Stimulated activated CD8-positive, alpha-beta memory T cell treated with anti-CD3 and anti-CD28 coated beads, Interleukin-15, amount 100 ng/mL, for 24 hours (primary cell): ENCODE results near the gene FAM227B.
"Not testable (repeated sequence)": the region's sequence is repeated elsewhere in the genome, so short reads cannot be mapped to it uniquely, and the experiment has no call there.

ENCODE experiments used
- DNase-seq: peaks from one replicate; pipeline ENCODE4 v3.0.0-alpha.2; 2020; ENCODE audit warnings: low read depth

The FAM227B gene

GRCh38 chr15:49436751-49437150 lies 183.9 kb downstream of the FAM227B start:
- DNase-seq, result no peak

GRCh38 chr15:49435174-49435573 lies 185.4 kb downstream of the FAM227B start:
- DNase-seq, result no peak

- no peak for DNase-seq
These were observed 190.6 kb downstream of the FAM227B start for GRCh38 chr15:49430046-49430445.

- DNase-seq, result no peak
These were observed 192.1 kb downstream of the FAM227B start for GRCh38 chr15:49428409-49429095.

GRCh38 chr15:49427372-49427771 lies 193.2 kb downstream of the FAM227B start:
- no peak for DNase-seq

GRCh38 chr15:49424954-49425353 lies 195.7 kb downstream of the FAM227B start:
- no peak for DNase-seq

GRCh38 chr15:49423901-49424550 lies 196.6 kb downstream of the FAM227B start:
- DNase-seq, result no peak

GRCh38 chr15:49423021-49423420 lies 197.6 kb downstream of the FAM227B start, which contains the start of gene FGF7:
Gene FGF7, plus strand, starts transcription at chr15:49423242. Its CDS starts 1,056 bp downstream, at chr15:49424298.
- DNase-seq, result no peak

- DNase-seq, result no peak
These were observed 198.6 kb downstream of the FAM227B start for GRCh38 chr15:49421991-49422390.

GRCh38 chr15:49418811-49419210 lies 201.8 kb downstream of the FAM227B start:
- no peak for DNase-seq

- no peak for DNase-seq
These were observed 205.0 kb downstream of the FAM227B start for GRCh38 chr15:49415638-49416037.

GRCh38 chr15:49415149-49415548 lies 205.5 kb downstream of the FAM227B start:
- no peak for DNase-seq

GRCh38 chr15:49412797-49413196 lies 207.8 kb downstream of the FAM227B start:
- no peak for DNase-seq

GRCh38 chr15:49410641-49411040 lies 210.0 kb downstream of the FAM227B start:
- no peak for DNase-seq

GRCh38 chr15:49406352-49407118 lies 214.1 kb downstream of the FAM227B start:
- no peak for DNase-seq

- not testable (repeated sequence) for DNase-seq
These were observed 217.9 kb downstream of the FAM227B start for GRCh38 chr15:49402515-49403296.

GRCh38 chr15:49387471-49387870 lies 233.1 kb downstream of the FAM227B start:
- no peak for DNase-seq

GRCh38 chr15:49383266-49383665 lies 237.4 kb downstream of the FAM227B start:
- no peak for DNase-seq

GRCh38 chr15:49382394-49382793 lies 238.2 kb downstream of the FAM227B start:
- DNase-seq, result no peak

- no peak for DNase-seq
These were observed 239.7 kb downstream of the FAM227B start for GRCh38 chr15:49380912-49381311.

- DNase-seq, result no peak
These were observed 240.6 kb downstream of the FAM227B start for GRCh38 chr15:49379996-49380395.

GRCh38 chr15:49372366-49372765 lies 248.3 kb downstream of the FAM227B start:
- no peak for DNase-seq
